Measurements from ENCODE around the gene CA12.

CA12 gene

GRCh38 chr15:63301088-63301487 is 80.6 kb downstream of the CA12 start:
- DNase-seq = no peak

- no peak for DNase-seq
These were observed 81.6 kb downstream of the CA12 start for GRCh38 chr15:63299943-63300575.

- no peak for DNase-seq
These were observed 85.5 kb downstream of the CA12 start for GRCh38 chr15:63296195-63296594.

- DNase-seq = no peak
These were observed 86.3 kb downstream of the CA12 start for GRCh38 chr15:63295341-63295740.

GRCh38 chr15:63294359-63294758 is 87.3 kb downstream of the CA12 start:
- DNase-seq = no peak

- DNase-seq = no peak
These were observed 88.9 kb downstream of the CA12 start for GRCh38 chr15:63292771-63293170.

GRCh38 chr15:63292241-63292640 is 89.4 kb downstream of the CA12 start:
- no peak for DNase-seq

- DNase-seq = no peak
These were observed 90.1 kb downstream of the CA12 start for GRCh38 chr15:63291507-63291906.

GRCh38 chr15:63288778-63289378 is 92.8 kb downstream of the CA12 start:
- no peak for DNase-seq

GRCh38 chr15:63288342-63288741 is 93.3 kb downstream of the CA12 start:
- no peak for DNase-seq

- no peak for DNase-seq
These were observed 94.5 kb downstream of the CA12 start for GRCh38 chr15:63287109-63287508.

- no peak for DNase-seq
These were observed 97.3 kb downstream of the CA12 start for GRCh38 chr15:63284335-63284734.

- DNase-seq = no peak
These were observed 98.5 kb downstream of the CA12 start for GRCh38 chr15:63283126-63283525.

GRCh38 chr15:63277893-63278456 is 103.7 kb downstream of the CA12 start:
- DNase-seq = no peak

GRCh38 chr15:63277038-63277892 is 104.4 kb downstream of the CA12 start, which contains the start of gene APH1B:
Gene APH1B (plus strand): TSS chr15:63277605. CDS start chr15:63277624, 19 bp downstream.
- peak; percentile 84 for DNase-seq

- DNase-seq = no peak
These were observed 105.2 kb downstream of the CA12 start for GRCh38 chr15:63276342-63277037.

GRCh38 chr15:63274427-63274826 is 107.2 kb downstream of the CA12 start:
- DNase-seq = no peak
